HCT116 (cell line): Measurements from ENCODE around the gene SLC12A7. TPM values are rescaled to one million over a fixed set of nuclear protein-coding genes. Genes with fewer than 3 reads are reported as not detected.
A peak's percentile ranks its signal among the peaks of the same experiment; 100 is the strongest.

ENCODE experiments used
- ATAC-seq: fragments of 200-7000 bp; cut with Tn5 transposase; 2 replicates; pipeline ENCODE4 v1.9.1; 2020; ENCODE audit warnings: mild to moderate bottlenecking, moderate library complexity
- BruUV-seq: library from RNA; stranded (reverse); fragments of 400-500 nt; replicated peaks from 2 replicates; lab custom pipeline; 2021; lab: Mats Ljungman, UMichigan
- CTCF ChIA-PET: fragments of 300-600 bp; sonication (Branson Sonifier 250); formaldehyde crosslinking; loops from one replicate; lab custom pipeline; 2021; ENCODE audit warnings: antibody characterized with exemption; lab: Charles Lee
- POLR2A ChIA-PET: fragments of 300-600, 350-600 bp; sonication (Branson Sonifier 250); formaldehyde crosslinking; loops from one replicate; lab custom pipeline; 2021; ENCODE audit warnings: antibody characterized with exemption; lab: Charles Lee
- RAD21 ChIA-PET, 2 experiments: fragments of 300-600 bp; sonication (Branson Sonifier 250); formaldehyde crosslinking; loops; one replicate each; lab custom pipeline; 2023; ENCODE audit warnings: low total read pairs in 2 of 2; ENCODE audit not compliant: uncharacterized antibody in 2 of 2, unreplicated experiment in 2 of 2, low non-redundant PET in 1 of 2; lab: Charles Lee
- DNase-seq: peaks from one replicate; pipeline ENCODE4 v3.0.0-alpha.2; 2010; ENCODE audit warnings: low read depth, low spot score
- H2AFZ ChIP-seq: fragments of 200-600 bp; shearing (Covaris generic), sonication (generic); 2 replicates; pipeline ENCODE4 v1.6.1; 2017; ENCODE audit warnings: low read depth, mixed run types, mixed read lengths, antibody characterized with exemption, low read length; ENCODE audit not compliant: poor library complexity, severe bottlenecking
- H3K27ac ChIP-seq: 2 replicates; pipeline ENCODE4 v1.5.1; 2012; ENCODE audit warnings: low read depth, low read length
- H3K27me3 ChIP-seq: fragments of 200-600 bp; sonication (generic); 2 replicates; pipeline ENCODE4 v1.6.1; 2016; ENCODE audit warnings: mixed run types, low read length, mixed read lengths; ENCODE audit not compliant: insufficient read depth
- H3K36me3 ChIP-seq, 2 experiments: fragments of 200-500 bp in 1 of 2; fragments of 200-600 bp in 1 of 2; sonication (Bioruptor generic) in 1 of 2; sonication (generic) in 1 of 2; 2 replicates each; pipeline versions ENCODE4 v1.5.1 to v1.6.1; 2014 to 2016; ENCODE audit warnings: low read length in 2 of 2, inconsistent platforms in 1 of 2, mixed read lengths in 1 of 2, mixed run types in 1 of 2; ENCODE audit not compliant: insufficient read depth in 2 of 2, control insufficient read depth in 1 of 2
- H3K4me1 ChIP-seq, 2 experiments: fragments of 200-600 bp in 1 of 2; sonication (generic) in 1 of 2; 2 replicates each; pipeline versions ENCODE4 v1.5.1 to v1.6.1; 2012 to 2017; ENCODE audit warnings: low read length in 2 of 2, inconsistent platforms in 1 of 2, mild to moderate bottlenecking in 1 of 2, mixed read lengths in 1 of 2, mixed run types in 1 of 2, moderate library complexity in 1 of 2; ENCODE audit not compliant: insufficient read depth in 2 of 2, control insufficient read depth in 1 of 2
- H3K4me2 ChIP-seq: fragments of 200-600 bp; sonication (generic); 2 replicates; pipeline ENCODE4 v1.6.1; 2017; ENCODE audit warnings: mixed run types, low read length, mixed read lengths
- H3K4me3 ChIP-seq, 2 experiments: fragments of 200-600 bp in 1 of 2; sonication (generic) in 1 of 2; replicated peaks in 1 of 2; 2 replicates each; pipeline ENCODE4 v1.5.1; 2011 to 2016; ENCODE audit warnings: low read length in 2 of 2, control low read depth in 1 of 2, low read depth in 1 of 2, mild to moderate bottlenecking in 1 of 2, mixed read lengths in 1 of 2, mixed run types in 1 of 2
- H3K79me2 ChIP-seq: fragments of 200-600 bp; sonication (generic); 2 replicates; pipeline ENCODE4 v1.6.1; 2017; ENCODE audit warnings: mild to moderate bottlenecking, mixed run types, low read length, moderate library complexity, mixed read lengths; ENCODE audit not compliant: insufficient read depth
- H3K9ac ChIP-seq: fragments of 200-600 bp; sonication (generic); 2 replicates; pipeline ENCODE4 v1.6.1; 2016; ENCODE audit warnings: low read length, mixed read lengths
- H3K9me2 ChIP-seq: fragments of 200-600 bp; sonication (generic), shearing (Covaris generic); 2 replicates; pipeline ENCODE4 v1.6.1; 2017; ENCODE audit warnings: mixed run types, mild to moderate bottlenecking, moderate library complexity; ENCODE audit not compliant: insufficient read depth
- H3K9me3 ChIP-seq, 2 experiments: fragments of 200-500 bp in 1 of 2; fragments of 200-600 bp in 1 of 2; sonication (Bioruptor generic) in 1 of 2; sonication (generic) in 1 of 2; 2 replicates each; pipeline ENCODE4 v1.6.1; 2014 to 2017; ENCODE audit warnings: low read length in 2 of 2, mixed read lengths in 2 of 2, inconsistent platforms in 1 of 2, low read depth in 1 of 2, mild to moderate bottlenecking in 1 of 2, mixed run types in 1 of 2, moderate library complexity in 1 of 2; ENCODE audit not compliant: control insufficient read depth in 1 of 2, insufficient read depth in 1 of 2
- H4K20me1 ChIP-seq: fragments of 200-600 bp; sonication (generic), shearing (Covaris generic); 2 replicates; pipeline ENCODE4 v1.6.1; 2017; ENCODE audit warnings: mixed run types, mild to moderate bottlenecking, moderate library complexity; ENCODE audit not compliant: insufficient read depth
- POLR2AphosphoS5 ChIP-seq: IDR thresholded peaks from 2 replicates; pipeline ENCODE4 v1.6.1; 2011; ENCODE audit warnings: mild to moderate bottlenecking, low read depth, low read length, moderate library complexity
- intact Hi-C: fragments of 100-400 bp; cut with micrococcal nuclease; formaldehyde crosslinking; loops from 2 replicates; pipeline ENCODE4 v1.10.0; 2022
- total RNA-seq: library from RNA; stranded (reverse); gene quantifications from one replicate; pipeline ENCODE4 v1.2.1, GENCODE V29; 2021; ENCODE audit not compliant: unreplicated experiment
- TF ChIP-seq, protein P1 (sequence below): IDR thresholded peaks from 2 replicates; pipeline ENCODE4 v1.6.1; 2011; ENCODE audit warnings: mild to moderate bottlenecking, low read length, moderate library complexity; ENCODE audit not compliant: insufficient replicate concordance; ENCODE audit errors: extremely low read depth

The SLC12A7 gene
- total RNA-seq, 1 experiment from 2014 or later, result 29.6 TPM

DNA sequence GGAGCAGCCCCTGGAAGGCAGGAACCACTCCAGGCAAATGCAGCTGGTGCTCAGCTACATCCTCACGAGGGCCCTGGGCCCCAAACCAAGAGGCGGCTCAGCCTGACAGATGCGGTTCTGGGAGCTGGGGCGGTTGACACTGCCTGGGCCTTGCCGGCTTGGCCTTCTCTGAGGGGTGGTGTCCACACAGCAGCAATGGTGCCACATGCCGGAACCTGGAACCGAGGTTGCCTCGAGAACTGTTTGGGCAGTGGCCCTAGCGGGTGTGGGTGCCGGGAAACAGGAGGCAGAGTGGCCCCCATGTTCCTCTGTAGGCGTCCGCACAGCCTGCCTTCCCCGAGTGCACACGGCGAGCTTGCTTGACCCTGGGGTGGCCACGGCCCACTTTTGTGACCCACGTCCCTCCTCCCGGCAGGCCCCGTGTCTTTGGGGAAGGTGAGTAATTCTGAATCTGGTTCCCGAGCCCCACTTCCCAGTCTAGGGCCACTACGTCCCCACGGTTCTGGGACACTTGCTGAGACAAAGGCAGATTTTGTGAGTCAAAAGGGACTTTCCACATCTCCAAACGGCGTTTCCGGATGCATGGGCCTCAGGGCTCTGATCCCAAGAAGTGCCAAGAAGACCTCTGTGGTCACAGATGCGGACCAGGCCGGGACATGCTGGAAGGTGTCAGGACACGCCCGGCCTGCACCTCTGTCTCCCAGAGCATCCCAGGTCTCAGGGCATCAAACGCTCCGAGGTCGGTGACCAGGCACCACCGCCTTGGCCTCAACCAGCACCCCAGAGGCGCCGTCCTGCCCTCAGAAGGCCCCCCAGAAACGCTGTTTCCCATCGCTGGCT lies 27.7 kb upstream of the SLC12A7 start:
- no peak overlapping the region for H3K27ac ChIP-seq
- TF ChIP-seq, protein P1, sequence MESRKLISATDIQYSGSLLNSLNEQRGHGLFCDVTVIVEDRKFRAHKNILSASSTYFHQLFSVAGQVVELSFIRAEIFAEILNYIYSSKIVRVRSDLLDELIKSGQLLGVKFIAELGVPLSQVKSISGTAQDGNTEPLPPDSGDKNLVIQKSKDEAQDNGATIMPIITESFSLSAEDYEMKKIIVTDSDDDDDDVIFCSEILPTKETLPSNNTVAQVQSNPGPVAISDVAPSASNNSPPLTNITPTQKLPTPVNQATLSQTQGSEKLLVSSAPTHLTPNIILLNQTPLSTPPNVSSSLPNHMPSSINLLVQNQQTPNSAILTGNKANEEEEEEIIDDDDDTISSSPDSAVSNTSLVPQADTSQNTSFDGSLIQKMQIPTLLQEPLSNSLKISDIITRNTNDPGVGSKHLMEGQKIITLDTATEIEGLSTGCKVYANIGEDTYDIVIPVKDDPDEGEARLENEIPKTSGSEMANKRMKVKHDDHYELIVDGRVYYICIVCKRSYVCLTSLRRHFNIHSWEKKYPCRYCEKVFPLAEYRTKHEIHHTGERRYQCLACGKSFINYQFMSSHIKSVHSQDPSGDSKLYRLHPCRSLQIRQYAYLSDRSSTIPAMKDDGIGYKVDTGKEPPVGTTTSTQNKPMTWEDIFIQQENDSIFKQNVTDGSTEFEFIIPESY, result no peak
- TF ChIP-seq POLR2AphosphoS5, result no peak
- no peak overlapping the region for H3K4me3 ChIP-seq
- H3K9me3 ChIP-seq, result no peaks in the 10 kb centered on the region
- no peak for DNase-seq
- ChIA-PET CTCF (interaction anchor here (0.8 to 1.6 kb wide), 6 partner anchors 15 to 247 kb away, joined by 3 to 9 read pairs (median 4); partner anchors contain the start of genes BRD9 and TRIP13), RAD21 (no interaction called here), POLR2A (no interaction called here)
- no peaks in the 10 kb centered on the region for H3K79me2 ChIP-seq
- H3K4me1 ChIP-seq, result peaks cover 0 to 3% of the 10 kb centered on the region in 2 experiments; a peak in 1 of 4 replicates
- H3K4me2 ChIP-seq, result 0 out of 2 replicates have a peak overlapping the region, but pooled peaks have one; percentile 3
- BruUV-seq, result no TSS peak
- no peaks in the 10 kb centered on the region for H4K20me1 ChIP-seq
- H3K9ac ChIP-seq, result no peak overlapping the region
- H3K27me3 ChIP-seq, result no peaks in the 10 kb centered on the region
- ATAC-seq, result no peak
- no peak overlapping the region for H2AFZ ChIP-seq
- no peaks in the 10 kb centered on the region for H3K9me2 ChIP-seq
- H3K36me3 ChIP-seq, result no peaks in the 10 kb centered on the region
- intact Hi-C loops, result loop anchor here (1.0 kb wide), 1 partner anchor 216 kb away; no protein-coding TSS in a partner anchor
